HCT116 (cell line): Measurements from ENCODE around the gene GJD2. TPM values are rescaled to one million over a fixed set of nuclear protein-coding genes. Genes with fewer than 3 reads are reported as not detected.

Experiments
- ATAC-seq: fragments of 200-7000 bp; cut with Tn5 transposase; 2 replicates; pipeline ENCODE4 v1.9.1; 2020; ENCODE audit warnings: mild to moderate bottlenecking, moderate library complexity
- BruUV-seq: library from RNA; stranded (reverse); fragments of 400-500 nt; replicated peaks from 2 replicates; lab custom pipeline; 2021; lab: Mats Ljungman, UMichigan
- CTCF ChIA-PET: fragments of 300-600 bp; sonication (Branson Sonifier 250); formaldehyde crosslinking; loops from one replicate; lab custom pipeline; 2021; ENCODE audit warnings: antibody characterized with exemption; lab: Charles Lee
- POLR2A ChIA-PET: fragments of 300-600, 350-600 bp; sonication (Branson Sonifier 250); formaldehyde crosslinking; loops from one replicate; lab custom pipeline; 2021; ENCODE audit warnings: antibody characterized with exemption; lab: Charles Lee
- RAD21 ChIA-PET, 2 experiments: fragments of 300-600 bp; sonication (Branson Sonifier 250); formaldehyde crosslinking; loops; one replicate each; lab custom pipeline; 2023; ENCODE audit warnings: low total read pairs in 2 of 2; ENCODE audit not compliant: uncharacterized antibody in 2 of 2, unreplicated experiment in 2 of 2, low non-redundant PET in 1 of 2; lab: Charles Lee
- DNase-seq: peaks from one replicate; pipeline ENCODE4 v3.0.0-alpha.2; 2010; ENCODE audit warnings: low read depth, low spot score
- H2AFZ ChIP-seq: fragments of 200-600 bp; shearing (Covaris generic), sonication (generic); 2 replicates; pipeline ENCODE4 v1.6.1; 2017; ENCODE audit warnings: low read depth, mixed run types, mixed read lengths, antibody characterized with exemption, low read length; ENCODE audit not compliant: poor library complexity, severe bottlenecking
- H3K27ac ChIP-seq: 2 replicates; pipeline ENCODE4 v1.5.1; 2012; ENCODE audit warnings: low read depth, low read length
- H3K27me3 ChIP-seq: fragments of 200-600 bp; sonication (generic); 2 replicates; pipeline ENCODE4 v1.6.1; 2016; ENCODE audit warnings: mixed run types, low read length, mixed read lengths; ENCODE audit not compliant: insufficient read depth
- H3K36me3 ChIP-seq, 2 experiments: fragments of 200-500 bp in 1 of 2; fragments of 200-600 bp in 1 of 2; sonication (Bioruptor generic) in 1 of 2; sonication (generic) in 1 of 2; 2 replicates each; pipeline versions ENCODE4 v1.5.1 to v1.6.1; 2014 to 2016; ENCODE audit warnings: low read length in 2 of 2, inconsistent platforms in 1 of 2, mixed read lengths in 1 of 2, mixed run types in 1 of 2; ENCODE audit not compliant: insufficient read depth in 2 of 2, control insufficient read depth in 1 of 2
- H3K4me1 ChIP-seq, 2 experiments: fragments of 200-600 bp in 1 of 2; sonication (generic) in 1 of 2; 2 replicates each; pipeline versions ENCODE4 v1.5.1 to v1.6.1; 2012 to 2017; ENCODE audit warnings: low read length in 2 of 2, inconsistent platforms in 1 of 2, mild to moderate bottlenecking in 1 of 2, mixed read lengths in 1 of 2, mixed run types in 1 of 2, moderate library complexity in 1 of 2; ENCODE audit not compliant: insufficient read depth in 2 of 2, control insufficient read depth in 1 of 2
- H3K4me2 ChIP-seq: fragments of 200-600 bp; sonication (generic); 2 replicates; pipeline ENCODE4 v1.6.1; 2017; ENCODE audit warnings: mixed run types, low read length, mixed read lengths
- H3K4me3 ChIP-seq, 2 experiments: fragments of 200-600 bp in 1 of 2; sonication (generic) in 1 of 2; replicated peaks in 1 of 2; 2 replicates each; pipeline ENCODE4 v1.5.1; 2011 to 2016; ENCODE audit warnings: low read length in 2 of 2, control low read depth in 1 of 2, low read depth in 1 of 2, mild to moderate bottlenecking in 1 of 2, mixed read lengths in 1 of 2, mixed run types in 1 of 2
- H3K79me2 ChIP-seq: fragments of 200-600 bp; sonication (generic); 2 replicates; pipeline ENCODE4 v1.6.1; 2017; ENCODE audit warnings: mild to moderate bottlenecking, mixed run types, low read length, moderate library complexity, mixed read lengths; ENCODE audit not compliant: insufficient read depth
- H3K9ac ChIP-seq: fragments of 200-600 bp; sonication (generic); 2 replicates; pipeline ENCODE4 v1.6.1; 2016; ENCODE audit warnings: low read length, mixed read lengths
- H3K9me2 ChIP-seq: fragments of 200-600 bp; sonication (generic), shearing (Covaris generic); 2 replicates; pipeline ENCODE4 v1.6.1; 2017; ENCODE audit warnings: mixed run types, mild to moderate bottlenecking, moderate library complexity; ENCODE audit not compliant: insufficient read depth
- H3K9me3 ChIP-seq, 2 experiments: fragments of 200-500 bp in 1 of 2; fragments of 200-600 bp in 1 of 2; sonication (Bioruptor generic) in 1 of 2; sonication (generic) in 1 of 2; 2 replicates each; pipeline ENCODE4 v1.6.1; 2014 to 2017; ENCODE audit warnings: low read length in 2 of 2, mixed read lengths in 2 of 2, inconsistent platforms in 1 of 2, low read depth in 1 of 2, mild to moderate bottlenecking in 1 of 2, mixed run types in 1 of 2, moderate library complexity in 1 of 2; ENCODE audit not compliant: control insufficient read depth in 1 of 2, insufficient read depth in 1 of 2
- H4K20me1 ChIP-seq: fragments of 200-600 bp; sonication (generic), shearing (Covaris generic); 2 replicates; pipeline ENCODE4 v1.6.1; 2017; ENCODE audit warnings: mixed run types, mild to moderate bottlenecking, moderate library complexity; ENCODE audit not compliant: insufficient read depth
- EZH2phosphoT487 ChIP-seq: fragments of 200-600 bp; IDR thresholded peaks from 2 replicates; pipeline ENCODE4 v1.6.1; 2018; ENCODE audit warnings: antibody characterized with exemption, borderline replicate concordance
- FOSL1 ChIP-seq: IDR thresholded peaks from 2 replicates; pipeline ENCODE4 v1.6.1; 2012; ENCODE audit warnings: low read depth
- SP1 ChIP-seq: IDR thresholded peaks from 2 replicates; pipeline ENCODE4 v1.6.1; 2012; ENCODE audit warnings: low read depth
- ZNF274 ChIP-seq: fragments of 200-500 bp; sonication (Bioruptor generic); IDR thresholded peaks from 2 replicates; pipeline ENCODE4 v1.6.1; 2014; ENCODE audit warnings: mild to moderate bottlenecking, low read depth, low read length, inconsistent platforms
- intact Hi-C: fragments of 100-400 bp; cut with micrococcal nuclease; formaldehyde crosslinking; loops from 2 replicates; pipeline ENCODE4 v1.10.0; 2022
- total RNA-seq: library from RNA; stranded (reverse); gene quantifications from one replicate; pipeline ENCODE4 v1.2.1, GENCODE V29; 2021; ENCODE audit not compliant: unreplicated experiment
- TF ChIP-seq, protein P1 (sequence below): IDR thresholded peaks from 2 replicates; pipeline ENCODE4 v1.6.1; 2012; ENCODE audit warnings: low read depth
- TF ChIP-seq, protein P2 (sequence below): IDR thresholded peaks from 2 replicates; pipeline ENCODE4 v1.6.1; 2012

Gene GJD2
- total RNA-seq, 1 experiment from 2014 or later = not detected

DNA sequence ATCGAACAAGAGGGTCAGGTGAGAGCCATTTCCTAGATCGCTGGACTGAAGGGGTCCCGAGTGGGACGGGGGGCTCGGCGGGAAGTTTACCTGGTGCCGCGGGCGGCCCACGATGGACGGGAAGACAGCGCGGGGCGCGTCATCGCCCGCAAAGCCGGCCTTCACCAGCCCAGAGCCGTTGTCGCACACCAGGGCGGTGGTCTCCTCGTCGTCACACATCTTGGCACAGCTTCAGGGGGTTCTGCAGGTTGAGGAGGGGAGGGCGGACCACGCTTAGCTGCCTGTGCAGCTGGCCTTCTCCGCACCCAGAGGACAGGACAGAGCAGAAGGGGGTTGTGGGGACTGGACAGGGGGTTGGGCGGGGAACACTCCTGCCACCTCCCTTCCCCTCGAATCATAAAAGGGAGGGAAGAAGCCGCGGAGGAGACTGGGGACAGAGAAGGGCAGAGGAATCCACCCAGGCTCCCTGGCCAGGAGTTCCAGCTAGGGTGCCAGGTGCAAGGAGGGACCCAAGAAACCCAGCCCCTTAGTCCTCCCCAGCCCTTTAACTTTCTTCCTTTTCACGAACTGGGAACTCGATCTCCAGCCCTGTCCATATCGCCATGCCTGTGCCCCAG lies 39.9 kb upstream of the GJD2 start (continued):
- TF ChIP-seq, protein P1, sequence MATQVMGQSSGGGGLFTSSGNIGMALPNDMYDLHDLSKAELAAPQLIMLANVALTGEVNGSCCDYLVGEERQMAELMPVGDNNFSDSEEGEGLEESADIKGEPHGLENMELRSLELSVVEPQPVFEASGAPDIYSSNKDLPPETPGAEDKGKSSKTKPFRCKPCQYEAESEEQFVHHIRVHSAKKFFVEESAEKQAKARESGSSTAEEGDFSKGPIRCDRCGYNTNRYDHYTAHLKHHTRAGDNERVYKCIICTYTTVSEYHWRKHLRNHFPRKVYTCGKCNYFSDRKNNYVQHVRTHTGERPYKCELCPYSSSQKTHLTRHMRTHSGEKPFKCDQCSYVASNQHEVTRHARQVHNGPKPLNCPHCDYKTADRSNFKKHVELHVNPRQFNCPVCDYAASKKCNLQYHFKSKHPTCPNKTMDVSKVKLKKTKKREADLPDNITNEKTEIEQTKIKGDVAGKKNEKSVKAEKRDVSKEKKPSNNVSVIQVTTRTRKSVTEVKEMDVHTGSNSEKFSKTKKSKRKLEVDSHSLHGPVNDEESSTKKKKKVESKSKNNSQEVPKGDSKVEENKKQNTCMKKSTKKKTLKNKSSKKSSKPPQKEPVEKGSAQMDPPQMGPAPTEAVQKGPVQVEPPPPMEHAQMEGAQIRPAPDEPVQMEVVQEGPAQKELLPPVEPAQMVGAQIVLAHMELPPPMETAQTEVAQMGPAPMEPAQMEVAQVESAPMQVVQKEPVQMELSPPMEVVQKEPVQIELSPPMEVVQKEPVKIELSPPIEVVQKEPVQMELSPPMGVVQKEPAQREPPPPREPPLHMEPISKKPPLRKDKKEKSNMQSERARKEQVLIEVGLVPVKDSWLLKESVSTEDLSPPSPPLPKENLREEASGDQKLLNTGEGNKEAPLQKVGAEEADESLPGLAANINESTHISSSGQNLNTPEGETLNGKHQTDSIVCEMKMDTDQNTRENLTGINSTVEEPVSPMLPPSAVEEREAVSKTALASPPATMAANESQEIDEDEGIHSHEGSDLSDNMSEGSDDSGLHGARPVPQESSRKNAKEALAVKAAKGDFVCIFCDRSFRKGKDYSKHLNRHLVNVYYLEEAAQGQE = no peak
- TF ChIP-seq, all 23 proteins: peak for 0

- H3K9ac ChIP-seq = no peak overlapping the region
- intact Hi-C loops = no loop called here
- H3K4me1 ChIP-seq = no peaks in the 10 kb centered on the region
- ATAC-seq (no peak), DNase-seq (no peak)
- ChIA-PET RAD21 (no interaction called here), POLR2A (no interaction called here), CTCF (no interaction called here)
- no peak overlapping the region for H3K4me2 ChIP-seq
- no peaks in the 10 kb centered on the region for H3K79me2 ChIP-seq
- no peak overlapping the region for H3K27ac ChIP-seq
- H2AFZ ChIP-seq = no peak overlapping the region
- no peaks in the 10 kb centered on the region for H3K9me3 ChIP-seq
- no peaks in the 10 kb centered on the region for H4K20me1 ChIP-seq
- no peaks in the 10 kb centered on the region for H3K36me3 ChIP-seq
- no peak overlapping the region for H3K4me3 ChIP-seq
- H3K9me2 ChIP-seq = no peaks in the 10 kb centered on the region
- BruUV-seq = no TSS peak
- TF ChIP-seq, protein P1 = no peak
- TF ChIP-seq SP1 = no peak
- TF ChIP-seq ZNF274 = no peak
- TF ChIP-seq EZH2phosphoT487 = no peak
- TF ChIP-seq, protein P2, sequence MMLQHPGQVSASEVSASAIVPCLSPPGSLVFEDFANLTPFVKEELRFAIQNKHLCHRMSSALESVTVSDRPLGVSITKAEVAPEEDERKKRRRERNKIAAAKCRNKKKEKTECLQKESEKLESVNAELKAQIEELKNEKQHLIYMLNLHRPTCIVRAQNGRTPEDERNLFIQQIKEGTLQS = no peak
- no peak for TF ChIP-seq FOSL1
- peaks cover 65% of the 10 kb centered on the region for H3K27me3 ChIP-seq
These were observed 39.1 kb upstream of the GJD2 start for GRCh38 chr15:34793901-34794300.
